Measurements from ENCODE around the gene MSI2.

The MSI2 gene

GRCh38 chr17:57444682-57445450 lies 188.5 kb downstream of the MSI2 start:
- no peak for DNase-seq

- no peak for DNase-seq
Observed at GRCh38 chr17:57445772-57446472, 189.6 kb downstream of the MSI2 start.

- no peak for DNase-seq
Observed at GRCh38 chr17:57447357-57447989, 191.2 kb downstream of the MSI2 start.

- DNase-seq = no peak
Observed at GRCh38 chr17:57447990-57448758, 191.9 kb downstream of the MSI2 start.

GRCh38 chr17:57448759-57449283 lies 192.5 kb downstream of the MSI2 start:
- DNase-seq = no peak

GRCh38 chr17:57451191-57451590 lies 194.9 kb downstream of the MSI2 start:
- no peak for DNase-seq

GRCh38 chr17:57451643-57452042 lies 195.3 kb downstream of the MSI2 start:
- DNase-seq = no peak

GRCh38 chr17:57453841-57454425 lies 197.6 kb downstream of the MSI2 start:
- DNase-seq = no peak

GRCh38 chr17:57454729-57455062 lies 198.4 kb downstream of the MSI2 start:
- DNase-seq = no peak

- DNase-seq = peak; percentile 52
Observed at GRCh38 chr17:57455063-57455914, 199.0 kb downstream of the MSI2 start.

- no peak for DNase-seq
Observed at GRCh38 chr17:57456622-57457021, 200.3 kb downstream of the MSI2 start.

- DNase-seq = no peak
Observed at GRCh38 chr17:57457188-57457587, 200.9 kb downstream of the MSI2 start.

GRCh38 chr17:57458718-57459285 lies 202.5 kb downstream of the MSI2 start:
- no peak for DNase-seq

GRCh38 chr17:57459286-57459915 lies 203.1 kb downstream of the MSI2 start:
- DNase-seq = peak; percentile 17

GRCh38 chr17:57461082-57461481 lies 204.8 kb downstream of the MSI2 start:
- no peak for DNase-seq

GRCh38 chr17:57462007-57462579 lies 205.8 kb downstream of the MSI2 start:
- no peak for DNase-seq

GRCh38 chr17:57463103-57463885 lies 207.0 kb downstream of the MSI2 start:
- DNase-seq = peak; percentile 16

GRCh38 chr17:57464191-57464864 lies 208.0 kb downstream of the MSI2 start:
- no peak for DNase-seq

- DNase-seq = no peak
Observed at GRCh38 chr17:57465610-57466009, 209.3 kb downstream of the MSI2 start.

Data from CD4-positive, alpha-beta T cell treated with Interleukin-10 for 1 hour (primary cell).